Motor neuron (in vitro differentiated cells): ENCODE measurements around the gene SND1. TPM values are rescaled to one million over a fixed set of nuclear protein-coding genes. Genes with fewer than 3 reads are reported as not detected.

ENCODE experiments used
- ATAC-seq, 8 experiments: fragments of 200-7000 bp; cut with Tn5 transposase; replicated peaks in 6 of 8; 2 replicates each; pipeline ENCODE4 v1.8.0; 2021; ENCODE audit warnings: mild to moderate bottlenecking in 8 of 8, moderate library complexity in 8 of 8
- H3K27ac ChIP-seq, 2 donors: fragments of 250-450 bp; sonication (Bioruptor Pico); 2 replicates each; pipeline ENCODE4 v1.9.0; 2021; ENCODE audit warnings: antibody characterized with exemption in 2 of 2, mild to moderate bottlenecking in 2 of 2, moderate library complexity in 1 of 2
- H3K4me1 ChIP-seq, 2 donors: fragments of 250-450 bp; sonication (Bioruptor Pico); replicated peaks in 1 of 2; 2 replicates each; pipeline ENCODE4 v1.6.1; 2021; ENCODE audit warnings: antibody characterized with exemption in 2 of 2, mild to moderate bottlenecking in 2 of 2, moderate library complexity in 1 of 2
- H3K4me3 ChIP-seq, 5 donors: fragments of 250-450 bp; sonication (Bioruptor Pico); 2 replicates each; pipeline ENCODE4 v1.9.0; 2021; ENCODE audit warnings: antibody characterized with exemption in 5 of 5, mild to moderate bottlenecking in 5 of 5, moderate library complexity in 4 of 5
- WGBS, 10 experiments: fragments of 450-650 bp; shearing (Covaris generic); methylation state at CpG; one replicate each; pipeline ENCODE4 v1.0.0; 2022; 5-methylcytosine and 5-hydroxymethylcytosine counted together
- in situ Hi-C, 9 experiments: fragments of 400-800 bp; cut with MboI; loops; one replicate each; pipeline ENCODE4 v1.15.0; 2021; ENCODE audit warnings: low sequenced_read_pairs in 9 of 9, low pct_unique_long_range_greater_than_20kb in 2 of 9; ENCODE audit not compliant: unreplicated experiment in 9 of 9
- total RNA-seq, 8 experiments: library from RNA; unstranded; fragments of 300-600 nt; gene quantifications; 2 replicates each; pipeline versions ENCODE4 v1.2.3 to v1.2.4, GENCODE V29; 2022

Gene SND1
- total RNA-seq, 8 experiments from 2014 or later: 125 to 296 (median 182) TPM

DNA sequence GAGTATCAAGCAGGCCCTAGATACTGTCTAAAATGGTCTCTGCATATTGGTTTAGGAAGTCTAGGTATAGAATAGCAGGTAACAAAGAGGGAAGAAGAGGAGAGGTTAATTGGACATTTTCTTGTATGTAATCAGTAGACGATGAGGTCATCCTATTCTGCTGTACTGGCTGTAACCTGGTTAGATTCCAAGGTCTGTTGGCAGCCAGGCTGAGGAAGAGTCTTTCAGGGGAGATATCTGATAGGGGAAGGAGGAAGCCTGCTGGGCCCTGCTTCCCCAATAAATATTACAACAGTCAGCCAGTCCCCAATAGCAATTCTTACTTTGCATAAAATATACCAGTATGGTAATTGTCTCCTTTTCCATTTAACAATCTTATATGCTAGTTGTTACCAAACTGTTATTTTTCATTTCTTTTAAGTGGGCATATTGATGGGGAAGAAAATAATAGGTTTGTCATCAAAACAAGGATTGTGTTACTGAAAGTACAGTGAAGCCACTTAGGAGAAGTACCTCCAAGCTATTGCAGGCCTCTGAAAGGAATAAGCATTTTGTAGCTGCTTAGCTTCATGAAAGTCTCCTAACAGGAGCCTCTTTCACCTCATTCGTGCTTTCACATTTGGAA is 192.8 kb downstream of the SND1 start:
- WGBS, 10 experiments: 0 to 94% (median 72%) methylated on average over 1 to 2 of the region's 2 CpGs; no CpG with 5 or more reads in 2 of the 10 experiments
- in situ Hi-C loops: no loop called here
- Histone ChIP-seq H3K27ac (no peak overlapping the region), H3K4me3 (no peak overlapping the region), H3K4me1 (peaks cover 5% of the 10 kb centered on the region in 2 donors)
- peak in 5 of 8 experiments; percentile 9 to 78 (median 68) for ATAC-seq

DNA sequence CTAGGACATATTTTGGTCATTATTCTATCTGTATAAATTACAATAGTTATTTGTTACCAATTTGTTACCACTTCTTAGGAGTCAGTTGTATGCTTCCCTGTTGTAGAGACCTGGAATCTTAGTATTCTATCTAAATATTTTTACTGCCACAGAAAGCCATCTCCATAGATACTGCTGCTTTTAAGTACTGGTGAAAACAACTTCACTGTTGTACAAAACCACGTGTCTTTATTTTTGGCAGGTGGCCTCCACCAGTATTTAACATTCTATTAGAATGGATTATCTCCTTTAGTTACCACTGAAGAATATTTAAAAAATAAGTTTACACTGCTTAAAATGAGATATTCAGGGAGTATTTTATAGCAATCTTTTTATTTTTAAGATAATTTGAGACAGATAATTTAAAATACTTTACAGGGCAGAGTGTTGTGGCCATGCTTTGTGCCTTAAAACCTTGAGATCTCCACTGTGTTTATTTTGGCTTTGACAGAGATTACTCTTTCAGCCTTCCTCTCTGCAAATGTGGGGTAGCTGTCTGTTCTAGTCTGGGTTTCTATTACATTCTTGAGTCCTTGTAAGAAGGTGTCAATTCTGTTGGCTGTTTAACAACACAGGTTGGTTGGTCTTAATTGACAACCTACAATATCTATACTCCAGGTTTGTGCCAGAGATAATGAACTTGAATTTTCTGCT is 193.7 kb downstream of the SND1 start:
- in situ Hi-C loops: no loop called here
- Histone ChIP-seq H3K4me3 (no peak overlapping the region), H3K27ac (no peak overlapping the region), H3K4me1 (peaks cover 5% of the 10 kb centered on the region in 2 donors)
- 0 to 100% (median 82%) methylated on average over 1 of the region's 1 CpG; no CpG with 5 or more reads in 2 of the 10 experiments for WGBS, 10 experiments
- ATAC-seq: peak in 3 of 8 experiments; percentile 30 to 63 (median 60)

GRCh38 chr7:127847641-127848040 is 195.6 kb downstream of the SND1 start:
- H3K4me1 ChIP-seq: peaks cover 0 to 2% of the 10 kb centered on the region in 2 donors
- 57 to 100% (median 94%) methylated on average over 2 to 3 of the region's 3 CpGs; no CpG with 5 or more reads in 1 of the 10 experiments for WGBS, 10 experiments
- no peak overlapping the region for H3K27ac ChIP-seq
- no peak overlapping the region for H3K4me3 ChIP-seq
- in situ Hi-C loops: no loop called here
- ATAC-seq: no peak

GRCh38 chr7:127848241-127848640 is 196.2 kb downstream of the SND1 start:
- ATAC-seq: peak in 1 of 8 experiments; percentile 31
- Histone ChIP-seq H3K4me1 (peaks cover 0 to 2% of the 10 kb centered on the region in 2 donors), H3K27ac (no peak overlapping the region), H3K4me3 (no peak overlapping the region)
- in situ Hi-C loops: no loop called here
- WGBS, 10 experiments: 77 to 100% (median 100%) methylated on average over 1 to 2 of the region's 2 CpGs

DNA sequence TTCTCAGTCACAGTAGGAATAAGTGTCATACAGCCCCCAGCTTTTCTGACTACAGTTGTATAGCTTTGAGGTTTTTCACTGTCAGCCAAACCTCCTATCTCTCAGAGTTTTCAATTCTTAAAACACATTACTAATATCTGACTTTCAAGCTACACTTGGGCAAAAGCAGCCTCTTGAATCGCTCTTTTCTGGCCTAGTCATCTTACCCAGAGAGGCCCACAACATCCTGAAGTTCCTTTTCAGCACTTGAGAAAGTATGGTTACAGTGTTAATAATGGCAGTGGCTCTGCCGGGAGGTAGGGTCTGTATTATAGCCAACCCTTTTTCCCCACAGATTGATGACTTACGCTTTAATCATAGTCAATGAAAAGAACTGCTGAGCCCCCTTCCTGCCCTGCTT is 198.2 kb downstream of the SND1 start:
- ATAC-seq: no peak
- in situ Hi-C loops: no loop called here
- WGBS, 10 experiments: 73 to 100% (median 90%) methylated on average over 1 to 3 of the region's 3 CpGs; no CpG with 5 or more reads in 1 of the 10 experiments

GRCh38 chr7:127854383-127854782 is 202.4 kb downstream of the SND1 start:
- no peak overlapping the region for H3K4me3 ChIP-seq

More for the DNA sequence above, 198.2 kb downstream of the SND1 start:
- Histone ChIP-seq H3K4me1 (peaks cover 0 to 2% of the 10 kb centered on the region in 2 donors), H3K4me3 (no peak overlapping the region), H3K27ac (no peak overlapping the region)

DNA sequence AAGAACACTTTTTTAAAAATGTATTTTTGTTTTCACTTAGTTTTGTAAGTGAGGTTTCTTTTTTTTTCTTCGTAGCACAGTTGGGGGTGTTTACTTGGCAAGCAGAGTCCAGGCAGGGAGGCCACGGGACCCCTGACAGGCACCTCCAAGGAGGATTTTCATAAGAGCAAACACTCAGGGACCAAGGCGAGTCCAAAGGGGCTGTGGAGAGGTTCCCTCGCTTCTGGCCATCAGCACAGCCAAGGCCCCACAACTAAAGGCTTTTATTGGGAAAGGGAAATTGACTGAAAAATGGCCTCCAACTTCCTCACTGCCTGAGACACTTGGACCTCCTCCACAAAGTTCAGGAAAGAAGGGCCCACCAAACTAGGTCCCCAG is 205.5 kb downstream of the SND1 start:
- in situ Hi-C loops: no loop called here
- ATAC-seq: no peak
- peaks cover under 1 to 8% of the 10 kb centered on the region in 2 donors for H3K4me1 ChIP-seq
- H3K27ac ChIP-seq: no peak overlapping the region
- 82 to 100% (median 100%) methylated on average over 1 to 4 of the region's 4 CpGs; no CpG with 5 or more reads in 3 of the 10 experiments for WGBS, 10 experiments
- H3K4me3 ChIP-seq: no peak overlapping the region

More at GRCh38 chr7:127854383-127854782, 202.4 kb downstream of the SND1 start:
- 89 to 100% (median 100%) methylated on average over 1 to 2 of the region's 2 CpGs; no CpG with 5 or more reads in 3 of the 10 experiments for WGBS, 10 experiments
- ATAC-seq: no peak
- H3K27ac ChIP-seq: no peak overlapping the region
- in situ Hi-C loops: no loop called here
- no peaks in the 10 kb centered on the region for H3K4me1 ChIP-seq

- WGBS, 10 experiments: 83 to 100% (median 100%) methylated on average over 2 to 5 of the region's 14 CpGs; no CpG with 5 or more reads in 3 of the 10 experiments
- Histone ChIP-seq H3K27ac (no peak overlapping the region), H3K4me3 (no peak overlapping the region), H3K4me1 (peaks cover 7 to 15% of the 10 kb centered on the region in 2 donors)
- in situ Hi-C loops: no loop called here
- peak in 1 of 8 experiments; percentile 26 for ATAC-seq
These were observed 206.3 kb downstream of the SND1 start for GRCh38 chr7:127858091-127858914.

DNA sequence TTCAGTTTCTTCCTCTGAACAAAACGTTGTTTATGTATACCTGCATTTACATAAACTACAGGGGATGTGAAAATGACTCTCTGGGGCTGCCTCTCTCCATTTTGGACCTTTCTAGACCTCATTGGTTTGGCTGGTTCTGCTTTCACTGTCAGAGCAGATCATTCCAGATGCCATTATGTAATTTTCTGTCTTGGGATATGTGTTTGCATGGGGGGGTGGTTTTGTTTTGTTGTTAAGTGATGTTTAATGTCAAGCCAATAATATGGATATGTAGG is 206.9 kb downstream of the SND1 start:
- no peak for ATAC-seq
- Histone ChIP-seq H3K4me3 (no peak overlapping the region), H3K4me1 (peaks cover 7 to 18% of the 10 kb centered on the region in 2 donors), H3K27ac (no peak overlapping the region)
- WGBS, 10 experiments: 14 to 100% (median 56%) methylated on average over 1 of the region's 1 CpG; no CpG with 5 or more reads in 7 of the 10 experiments
- in situ Hi-C loops: no loop called here

DNA sequence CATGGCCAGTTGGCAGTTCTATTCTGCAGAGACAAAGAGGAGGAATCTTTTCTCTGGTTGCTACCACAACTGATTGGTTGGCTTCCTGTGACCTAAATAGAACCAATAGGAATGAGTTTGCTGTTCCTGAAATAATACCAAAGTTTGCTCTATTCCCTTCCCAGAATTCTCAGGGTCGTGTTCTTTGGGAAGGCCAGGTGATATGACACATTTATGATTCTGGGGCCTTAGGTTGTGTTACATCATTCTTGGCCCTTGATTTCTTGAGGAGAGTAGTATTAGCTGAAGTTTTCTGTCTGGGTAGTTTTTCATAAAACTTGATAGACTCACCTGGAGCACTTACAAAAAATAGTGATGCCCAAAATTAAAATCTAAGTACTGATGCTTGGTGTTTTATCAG is 207.3 kb downstream of the SND1 start:
- Histone ChIP-seq H3K27ac (no peak overlapping the region), H3K4me3 (no peak overlapping the region), H3K4me1 (peaks cover 7 to 20% of the 10 kb centered on the region in 2 donors)
- in situ Hi-C loops: no loop called here
- ATAC-seq: peak in 1 of 8 experiments; percentile 47
- 0% methylated on average over 1 of the region's 1 CpG; no CpG with 5 or more reads in 3 of the 10 experiments for WGBS, 10 experiments

DNA sequence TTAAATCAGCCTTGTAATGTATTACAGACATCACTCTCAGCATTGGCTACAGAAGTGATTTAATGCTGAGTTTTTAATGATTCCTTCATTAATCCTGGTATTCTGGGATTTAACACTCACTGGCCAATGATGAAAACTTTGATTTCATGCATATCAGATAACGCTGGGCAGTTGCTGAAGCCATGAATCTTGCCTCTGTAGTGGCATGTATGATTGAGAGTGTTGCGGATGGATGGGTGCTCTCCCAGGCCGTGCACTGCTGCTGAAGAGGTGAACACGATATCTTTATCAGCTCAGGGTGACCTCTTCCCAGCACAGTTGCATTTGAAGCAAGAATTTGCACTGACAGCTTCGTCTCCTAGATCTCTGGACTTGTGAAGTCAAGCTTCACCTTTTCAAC is 210.5 kb downstream of the SND1 start:
- in situ Hi-C loops: no loop called here
- peak in 5 of 8 experiments; percentile 45 to 74 (median 63) for ATAC-seq
- peaks cover 10 to 29% of the 10 kb centered on the region in 2 donors for H3K4me1 ChIP-seq
- no peak overlapping the region for H3K27ac ChIP-seq
- no peak overlapping the region for H3K4me3 ChIP-seq
- WGBS, 10 experiments: 54 to 100% (median 71%) methylated on average over 1 to 5 of the region's 5 CpGs; no CpG with 5 or more reads in 2 of the 10 experiments

GRCh38 chr7:127863082-127863481 is 211.1 kb downstream of the SND1 start:
- in situ Hi-C loops: no loop called here
- Histone ChIP-seq H3K27ac (no peak overlapping the region), H3K4me1 (peaks cover 10 to 29% of the 10 kb centered on the region in 2 donors), H3K4me3 (no peak overlapping the region)
- peak in 2 of 8 experiments; percentile 12 to 20 for ATAC-seq
- WGBS, 10 experiments: 42 to 100% (median 96%) methylated on average over 2 to 3 of the region's 3 CpGs; no CpG with 5 or more reads in 2 of the 10 experiments

GRCh38 chr7:127865466-127865865 is 213.5 kb downstream of the SND1 start:
- ATAC-seq: peak in 2 of 8 experiments; percentile 90 to 92
- Histone ChIP-seq H3K4me1 (peaks cover 10 to 29% of the 10 kb centered on the region in 2 donors), H3K4me3 (no peak overlapping the region), H3K27ac (no peak overlapping the region)
- 11 to 83% (median 63%) methylated on average over 1 of the region's 1 CpG; no CpG with 5 or more reads in 1 of the 10 experiments for WGBS, 10 experiments
- in situ Hi-C loops: no loop called here
